ENCODE measurements around the gene APOA1.

DNA sequence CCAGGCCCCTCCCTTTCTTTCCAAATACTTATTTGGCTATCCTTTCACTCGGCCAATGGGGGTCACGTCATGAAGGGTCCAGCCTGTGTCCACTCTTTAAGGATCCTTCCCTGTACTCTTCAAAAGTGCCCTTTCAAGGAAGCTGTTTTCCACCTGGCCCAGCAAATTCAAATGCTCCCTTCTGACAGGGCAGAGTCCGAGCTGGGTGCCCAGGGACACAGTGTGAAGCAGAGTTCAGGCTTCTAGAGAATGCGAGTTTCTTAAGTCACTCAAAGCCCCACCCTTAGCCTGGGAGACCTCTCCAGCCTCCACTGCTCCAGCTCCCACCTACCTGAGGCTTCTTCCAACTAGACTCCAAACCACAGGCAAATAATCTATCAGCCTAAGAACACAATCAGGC, 5.5 kb upstream of the APOA1 start:
- TF ChIP-seq, protein P1, sequence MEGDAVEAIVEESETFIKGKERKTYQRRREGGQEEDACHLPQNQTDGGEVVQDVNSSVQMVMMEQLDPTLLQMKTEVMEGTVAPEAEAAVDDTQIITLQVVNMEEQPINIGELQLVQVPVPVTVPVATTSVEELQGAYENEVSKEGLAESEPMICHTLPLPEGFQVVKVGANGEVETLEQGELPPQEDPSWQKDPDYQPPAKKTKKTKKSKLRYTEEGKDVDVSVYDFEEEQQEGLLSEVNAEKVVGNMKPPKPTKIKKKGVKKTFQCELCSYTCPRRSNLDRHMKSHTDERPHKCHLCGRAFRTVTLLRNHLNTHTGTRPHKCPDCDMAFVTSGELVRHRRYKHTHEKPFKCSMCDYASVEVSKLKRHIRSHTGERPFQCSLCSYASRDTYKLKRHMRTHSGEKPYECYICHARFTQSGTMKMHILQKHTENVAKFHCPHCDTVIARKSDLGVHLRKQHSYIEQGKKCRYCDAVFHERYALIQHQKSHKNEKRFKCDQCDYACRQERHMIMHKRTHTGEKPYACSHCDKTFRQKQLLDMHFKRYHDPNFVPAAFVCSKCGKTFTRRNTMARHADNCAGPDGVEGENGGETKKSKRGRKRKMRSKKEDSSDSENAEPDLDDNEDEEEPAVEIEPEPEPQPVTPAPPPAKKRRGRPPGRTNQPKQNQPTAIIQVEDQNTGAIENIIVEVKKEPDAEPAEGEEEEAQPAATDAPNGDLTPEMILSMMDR (IDR thresholded peaks at IDR 0.05; ENCODE audit: borderline replicate concordance, extremely low read depth, low read length, poor library complexity, severe bottlenecking), result no peak
- no peak for TF ChIP-seq EZH2 (IDR thresholded peaks at IDR 0.05; ENCODE audit: borderline replicate concordance, low read depth, low read length, severe bottlenecking)
